Duodenal mucosa (tissue), 2 donors: Measurements from ENCODE around the gene BORCS8.

Experiments used
- H3K27ac ChIP-seq: one replicate; pipeline ENCODE4 v1.7.0; 2013; ENCODE audit warnings: low read depth, low read length
- H3K27me3 ChIP-seq, 2 donors: one replicate each; pipeline ENCODE4 v1.7.0; 2013; ENCODE audit warnings: low read length in 2 of 2, control low read depth in 1 of 2; ENCODE audit not compliant: insufficient read depth in 2 of 2, control insufficient read depth in 1 of 2
- H3K36me3 ChIP-seq, 2 donors: one replicate each; pipeline ENCODE4 v1.7.0; 2013; ENCODE audit warnings: low read length in 2 of 2, control low read depth in 1 of 2; ENCODE audit not compliant: insufficient read depth in 2 of 2, control insufficient read depth in 1 of 2
- H3K4me1 ChIP-seq, 2 donors: one replicate each; pipeline ENCODE4 v1.7.0; 2013; ENCODE audit warnings: low read length in 2 of 2, control low read depth in 1 of 2; ENCODE audit not compliant: insufficient read depth in 2 of 2, control insufficient read depth in 1 of 2
- H3K4me3 ChIP-seq, 2 donors: one replicate each; pipeline ENCODE4 v1.7.0; 2013; ENCODE audit warnings: low read length in 2 of 2, low read depth in 1 of 2
- H3K9ac ChIP-seq, 2 donors: one replicate each; pipeline ENCODE4 v1.7.0; 2013; ENCODE audit warnings: low read length in 2 of 2, low read depth in 1 of 2
- H3K9me3 ChIP-seq, 2 donors: one replicate each; pipeline ENCODE4 v1.7.0; 2013; ENCODE audit warnings: low read length in 2 of 2, control low read depth in 1 of 2; ENCODE audit not compliant: control insufficient read depth in 1 of 2

The BORCS8 gene

DNA sequence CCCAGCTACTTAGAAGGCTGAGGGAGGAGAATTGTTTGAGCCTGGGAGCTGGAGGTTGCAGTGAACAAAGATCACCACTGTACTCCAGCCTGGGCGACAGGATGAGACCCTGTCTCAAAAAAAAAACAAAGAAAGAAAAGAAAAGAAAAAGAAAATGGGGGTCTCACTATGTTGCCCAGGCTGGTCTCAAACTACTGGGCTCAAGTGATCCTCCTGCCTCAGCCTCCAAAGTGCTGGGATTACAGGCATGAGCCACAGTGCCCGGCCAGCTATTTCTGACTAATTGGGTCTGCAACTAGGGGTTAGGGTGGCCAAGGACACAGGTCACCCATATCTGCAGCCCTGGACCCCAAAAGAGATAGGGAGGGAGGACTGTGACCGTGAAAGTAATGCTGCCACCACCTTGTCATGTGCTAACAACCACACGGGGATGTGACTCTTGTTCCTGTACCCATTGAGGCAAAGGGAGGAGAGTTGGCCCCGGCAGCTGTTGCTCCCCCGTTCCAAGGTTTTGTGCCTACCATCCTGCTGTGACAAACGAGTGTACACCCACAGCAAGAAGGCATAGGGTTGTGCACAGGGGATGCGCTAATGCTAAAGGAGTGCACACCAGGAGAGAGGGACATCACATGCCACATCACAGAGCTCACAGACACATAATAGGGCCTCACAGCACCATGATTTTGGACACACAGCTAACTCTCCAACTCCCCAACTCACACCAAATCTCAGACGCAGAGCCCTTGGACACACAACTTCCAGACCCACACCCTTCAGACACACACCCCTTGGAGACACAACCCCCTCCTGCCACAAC is 22.5 kb downstream of the BORCS8 start:
- no peaks in the 10 kb centered on the region for H3K9me3 ChIP-seq
- H3K27me3 ChIP-seq = no peaks in the 10 kb centered on the region
- H3K4me3 ChIP-seq = peak overlapping the region; percentile 53 to 63
- peaks cover 4 to 8% of the 10 kb centered on the region in 2 donors for H3K4me1 ChIP-seq
- H3K36me3 ChIP-seq = no peaks in the 10 kb centered on the region
- peak overlapping the region in 1 of 2 donors; percentile 32 for H3K9ac ChIP-seq
- H3K27ac ChIP-seq = no peak overlapping the region

DNA sequence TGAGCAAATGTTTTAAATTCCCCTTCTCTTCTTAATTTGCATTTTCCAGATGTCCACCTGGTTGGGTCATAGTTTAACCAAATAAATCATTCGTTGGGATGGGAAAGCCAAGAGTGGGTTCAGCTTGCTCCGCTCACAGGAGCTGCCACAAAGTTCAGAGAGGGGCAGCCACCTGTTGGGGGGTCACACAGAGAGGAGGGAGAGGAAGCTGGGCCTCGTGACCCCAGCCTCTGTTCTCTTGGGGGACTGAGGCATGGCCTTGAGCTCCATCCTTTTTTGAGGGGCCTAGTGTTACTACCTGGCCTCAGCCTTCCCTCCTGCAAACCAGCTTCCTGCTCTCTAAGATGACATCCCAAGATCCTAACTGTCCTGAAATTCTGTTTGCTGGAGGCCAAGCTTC is 24.3 kb downstream of the BORCS8 start:
- H3K27me3 ChIP-seq = no peaks in the 10 kb centered on the region
- H3K9me3 ChIP-seq = no peaks in the 10 kb centered on the region
- H3K4me1 ChIP-seq = peaks cover 4 to 8% of the 10 kb centered on the region in 2 donors
- no peak overlapping the region for H3K4me3 ChIP-seq
- no peak overlapping the region for H3K9ac ChIP-seq
- no peaks in the 10 kb centered on the region for H3K36me3 ChIP-seq
- H3K27ac ChIP-seq = no peak overlapping the region

DNA sequence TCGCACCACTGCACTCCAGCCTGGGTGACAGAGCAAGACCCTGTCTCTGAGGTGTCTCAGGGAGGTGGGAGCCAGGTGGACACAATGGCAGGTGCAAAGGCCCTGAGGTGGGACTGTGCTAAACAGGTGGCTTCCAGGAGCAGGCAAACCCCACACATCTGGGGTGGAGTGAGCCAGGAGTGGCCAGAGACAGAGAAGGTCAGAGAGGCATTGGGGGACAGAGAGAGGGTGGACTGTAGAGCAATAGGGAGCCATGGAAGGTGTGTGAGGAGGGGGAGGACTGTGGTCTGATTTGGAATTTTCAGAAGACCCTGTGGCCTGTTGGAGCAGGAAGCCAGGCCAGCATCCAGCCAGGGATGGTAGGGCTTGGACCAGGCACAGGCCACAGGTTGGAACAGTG is 26.6 kb downstream of the BORCS8 start:
- no peak overlapping the region for H3K27ac ChIP-seq
- no peaks in the 10 kb centered on the region for H3K36me3 ChIP-seq
- H3K27me3 ChIP-seq = no peaks in the 10 kb centered on the region
- no peak overlapping the region for H3K4me3 ChIP-seq
- H3K4me1 ChIP-seq = peaks cover 4 to 6% of the 10 kb centered on the region in 2 donors
- no peaks in the 10 kb centered on the region for H3K9me3 ChIP-seq
- no peak overlapping the region for H3K9ac ChIP-seq

DNA sequence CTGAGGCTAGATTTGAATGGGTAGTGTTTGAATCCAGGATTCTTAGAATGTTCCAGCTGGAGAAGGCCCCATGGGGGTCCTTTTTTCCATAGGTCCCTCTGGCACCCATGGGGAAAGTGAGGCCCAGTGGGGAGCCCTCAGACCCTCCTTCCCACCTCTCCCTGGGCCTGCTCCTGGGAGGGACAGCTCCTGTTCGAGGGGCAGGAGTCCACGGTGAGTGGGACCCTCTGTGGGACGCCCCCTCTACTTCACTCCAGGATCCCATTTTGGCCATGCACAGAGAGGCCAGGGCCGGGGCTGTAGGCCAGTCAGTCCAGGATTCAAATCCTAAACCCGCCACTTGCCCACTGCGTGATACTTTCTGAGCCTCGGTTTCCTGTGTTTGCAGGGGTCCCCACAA is 29.5 kb downstream of the BORCS8 start:
- no peak overlapping the region for H3K27ac ChIP-seq

DNA sequence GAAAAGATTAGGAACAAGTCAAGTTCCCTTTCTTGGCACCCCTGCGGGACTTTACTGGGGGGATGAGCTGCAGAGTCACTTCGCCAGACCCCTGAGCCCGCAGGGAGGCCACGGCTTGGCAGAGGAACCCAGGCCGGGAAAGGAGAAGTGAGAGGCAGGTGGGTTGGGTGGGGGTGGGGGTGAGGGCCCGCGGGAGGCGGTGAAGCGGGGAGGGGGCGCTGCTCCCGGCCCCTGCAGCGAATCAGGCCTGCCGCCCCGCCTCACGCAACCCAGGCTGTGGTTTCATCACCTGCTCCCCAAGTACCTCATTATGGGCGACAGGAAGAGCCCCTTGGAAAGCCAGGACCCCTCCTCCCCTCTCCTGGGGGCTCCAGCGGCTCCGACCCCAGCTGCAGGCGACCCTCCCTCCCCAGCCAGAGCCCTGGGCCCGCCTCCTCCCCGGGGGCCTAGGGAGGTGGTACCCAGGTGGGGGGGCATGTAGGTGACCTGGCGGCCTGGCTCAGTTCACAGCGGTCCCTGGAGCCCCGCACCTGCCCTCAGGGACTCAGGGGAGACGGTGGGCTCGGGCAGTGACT is 31.4 kb downstream of the BORCS8 start:
- Histone ChIP-seq H3K9me3 (no peaks in the 10 kb centered on the region), H3K4me1 (no peaks in the 10 kb centered on the region), H3K27me3 (no peaks in the 10 kb centered on the region), H3K27ac (no peak overlapping the region), H3K4me3 (no peak overlapping the region), H3K9ac (no peak overlapping the region), H3K36me3 (peaks cover 0 to 6% of the 10 kb centered on the region in 2 donors)

More for the DNA sequence above, 29.5 kb downstream of the BORCS8 start:
- Histone ChIP-seq H3K9ac (no peak overlapping the region), H3K36me3 (no peaks in the 10 kb centered on the region), H3K27me3 (no peaks in the 10 kb centered on the region), H3K4me3 (no peak overlapping the region), H3K4me1 (no peaks in the 10 kb centered on the region), H3K9me3 (no peaks in the 10 kb centered on the region)

DNA sequence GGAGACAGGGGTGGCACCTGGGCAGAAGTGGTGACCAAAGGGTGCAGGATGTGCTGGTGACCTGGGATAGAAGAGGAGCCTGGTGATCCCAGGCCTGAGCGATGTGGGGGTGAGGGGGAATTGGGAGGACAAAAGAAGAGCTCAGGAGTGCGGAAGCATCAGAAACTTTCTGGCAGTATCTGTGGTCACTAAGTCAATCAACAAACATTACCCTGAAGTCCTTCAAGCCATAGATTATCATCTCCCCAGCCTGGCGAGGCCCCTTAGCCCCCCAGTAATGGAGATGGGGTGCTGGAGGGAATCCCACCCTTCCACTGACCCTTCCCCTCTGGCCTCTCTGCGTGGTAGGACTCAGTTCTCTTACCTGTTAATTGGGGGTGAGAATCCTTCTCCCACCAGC is 32.4 kb downstream of the BORCS8 start:
- H3K4me3 ChIP-seq = no peak overlapping the region
- no peak overlapping the region for H3K9ac ChIP-seq
- H3K36me3 ChIP-seq = peaks cover 0 to 10% of the 10 kb centered on the region in 2 donors
- no peaks in the 10 kb centered on the region for H3K9me3 ChIP-seq
- H3K27me3 ChIP-seq = no peaks in the 10 kb centered on the region
- H3K4me1 ChIP-seq = no peaks in the 10 kb centered on the region
- H3K27ac ChIP-seq = no peak overlapping the region

DNA sequence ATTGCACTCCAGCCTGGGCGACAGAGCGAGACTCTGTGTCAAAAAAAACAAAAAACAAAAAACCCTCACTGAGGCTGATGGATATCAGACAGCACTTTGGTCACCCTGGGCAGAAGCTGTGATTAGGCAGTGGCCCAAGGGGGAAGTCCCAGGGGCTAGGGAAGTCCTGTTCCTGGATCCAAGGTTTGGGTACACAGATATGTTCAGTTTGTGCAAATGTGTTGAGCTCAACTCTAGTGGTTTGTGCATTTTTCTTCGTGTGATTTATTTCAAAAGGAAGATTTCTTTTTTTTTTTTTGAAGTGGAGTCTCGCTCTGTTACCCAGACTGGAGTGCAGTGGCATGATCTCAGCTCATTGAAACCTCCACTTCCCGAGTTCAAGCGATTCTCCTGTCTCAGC is 34.1 kb downstream of the BORCS8 start:
- Histone ChIP-seq H3K27me3 (no peaks in the 10 kb centered on the region), H3K9me3 (no peaks in the 10 kb centered on the region), H3K36me3 (peaks cover 0 to 10% of the 10 kb centered on the region in 2 donors), H3K4me3 (no peak overlapping the region), H3K4me1 (no peaks in the 10 kb centered on the region), H3K9ac (no peak overlapping the region), H3K27ac (no peak overlapping the region)

DNA sequence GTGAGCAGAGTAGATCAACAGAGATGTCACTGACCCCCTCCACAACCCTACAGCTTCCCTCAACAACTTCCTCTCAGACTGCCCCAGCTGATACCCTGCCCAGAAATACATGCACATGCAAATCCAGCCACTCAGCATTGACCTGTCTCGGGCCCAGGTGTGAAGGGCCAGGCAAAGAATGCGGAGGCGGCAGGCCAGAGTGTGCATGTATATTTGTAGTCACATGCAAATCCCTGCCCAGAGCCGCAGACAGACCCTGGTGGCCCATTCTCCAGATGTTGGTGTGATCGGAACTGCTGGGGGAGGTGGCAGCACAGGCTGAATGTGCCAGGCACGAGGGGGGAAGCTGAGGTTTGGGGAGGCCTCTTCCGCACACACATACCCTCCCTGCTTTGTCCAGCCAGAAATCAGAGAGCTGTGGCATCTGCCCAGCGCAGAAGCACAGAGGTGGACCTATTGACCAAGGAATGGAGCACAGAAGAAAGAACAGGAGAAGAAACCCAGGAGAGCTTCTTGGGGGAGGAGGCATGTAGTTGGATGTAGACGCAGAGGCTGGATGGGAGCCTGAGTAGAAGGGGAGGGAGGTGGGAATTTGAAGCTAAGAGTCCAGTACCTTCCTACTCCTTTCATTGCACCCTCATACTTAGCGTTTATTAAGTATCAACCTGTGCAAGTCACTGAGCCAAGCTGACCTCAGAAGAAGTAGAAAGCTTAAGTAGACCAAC is 36.3 kb downstream of the BORCS8 start:
- H3K4me3 ChIP-seq = no peak overlapping the region
- H3K36me3 ChIP-seq = peaks cover 0 to 10% of the 10 kb centered on the region in 2 donors
- no peaks in the 10 kb centered on the region for H3K4me1 ChIP-seq
- H3K9ac ChIP-seq = no peak overlapping the region
- no peaks in the 10 kb centered on the region for H3K27me3 ChIP-seq
- no peaks in the 10 kb centered on the region for H3K9me3 ChIP-seq
- H3K27ac ChIP-seq = no peak overlapping the region

DNA sequence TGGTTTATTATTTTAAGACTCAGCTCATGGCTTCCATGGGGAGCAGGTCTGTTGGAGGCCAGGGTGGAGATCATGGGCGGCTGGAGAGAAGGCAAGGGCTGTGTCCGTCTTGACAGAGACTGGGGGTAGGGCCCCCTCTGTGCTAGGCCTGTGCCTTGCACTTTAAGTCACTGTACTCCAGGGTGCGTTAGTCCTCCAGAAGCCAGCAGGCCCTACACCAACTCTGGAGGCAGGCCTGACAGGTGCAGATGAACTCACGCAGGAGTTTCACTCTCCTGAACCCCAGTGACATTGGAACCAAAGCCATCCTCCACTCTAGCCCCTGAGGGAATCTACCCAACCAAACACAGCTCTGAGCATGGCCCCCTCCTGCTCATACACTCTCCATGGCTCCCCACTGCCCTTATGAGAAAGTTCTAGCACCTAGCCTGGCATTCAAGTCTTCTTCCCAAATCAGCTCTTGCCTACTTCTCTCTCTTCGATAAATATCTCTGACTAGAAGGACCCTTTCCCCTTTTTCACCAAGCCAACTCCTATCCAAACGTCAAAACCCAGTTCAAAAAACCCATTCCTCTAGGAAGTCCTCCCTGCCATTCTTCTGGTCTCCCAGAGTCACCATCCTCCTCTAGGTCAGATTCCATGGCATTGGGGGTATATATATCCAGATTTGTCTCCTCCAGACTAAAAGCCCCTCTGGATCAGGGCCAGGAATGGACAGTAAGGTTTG is 37.0 kb downstream of the BORCS8 start:
- H3K27ac ChIP-seq = no peak overlapping the region

More for the DNA sequence above, 37.0 kb downstream of the BORCS8 start:
- Histone ChIP-seq H3K4me1 (no peaks in the 10 kb centered on the region), H3K27me3 (no peaks in the 10 kb centered on the region), H3K4me3 (no peak overlapping the region), H3K9ac (no peak overlapping the region), H3K9me3 (no peaks in the 10 kb centered on the region), H3K36me3 (peaks cover 0 to 10% of the 10 kb centered on the region in 2 donors)
